Measurements from ENCODE around the gene RWDD3. TPM values are rescaled to one million over a fixed set of nuclear protein-coding genes. Genes with fewer than 3 reads are reported as not detected.

The RWDD3 gene
- total RNA-seq, 4 donors from 2014 or later, result 13.1 to 20.6 (median 16.5) TPM

DNA sequence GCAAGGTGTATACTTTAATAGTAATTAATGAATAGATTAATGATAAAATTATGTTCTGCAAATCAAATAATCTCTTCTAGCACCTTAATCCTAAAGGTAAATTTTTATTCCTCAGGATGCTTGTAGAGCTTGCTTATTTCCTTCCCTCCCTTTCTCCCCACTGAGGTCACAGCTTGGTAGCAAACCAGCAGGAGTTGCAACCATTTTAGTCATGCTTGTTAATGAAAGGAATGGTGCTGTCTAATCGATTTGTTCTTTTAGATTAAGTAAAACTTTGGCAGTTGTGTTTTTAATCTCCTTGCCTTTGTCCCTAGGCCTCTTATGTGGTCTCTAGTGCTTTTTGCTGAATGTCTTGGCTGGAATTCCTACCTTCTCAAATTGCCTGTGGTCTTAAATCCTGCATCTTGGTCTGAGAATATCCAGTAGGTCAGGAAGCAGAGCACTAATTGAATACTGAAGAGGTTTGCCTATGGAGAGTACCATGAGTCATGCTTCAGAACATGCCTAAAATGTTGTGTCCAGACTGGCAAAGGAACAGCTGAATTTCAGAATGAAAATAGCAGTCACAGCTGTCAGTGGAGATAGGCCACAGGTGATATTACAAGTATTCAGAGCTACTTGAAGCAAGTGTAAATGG is 36.3 kb upstream of the RWDD3 start:
- intact Hi-C loops (cut with DNase I), result no loop called here
- no peak overlapping the region for H3K4me3 ChIP-seq (replicated peaks in 1 of 3)
- no peaks in the 10 kb centered on the region for H3K27me3 ChIP-seq
- H3K27ac ChIP-seq, result peak overlapping the region in 1 of 3 donors; percentile 40
- no peak for DNase-seq
- no peaks in the 10 kb centered on the region for H3K9me3 ChIP-seq
- H3K4me1 ChIP-seq, result peaks cover 12 to 17% of the 10 kb centered on the region in 2 donors
- WGBS, 2 donors, result 9% methylated on average over 1 of the region's 1 CpG
- no peaks in the 10 kb centered on the region for H3K36me3 ChIP-seq
- TF ChIP-seq, protein P1, sequence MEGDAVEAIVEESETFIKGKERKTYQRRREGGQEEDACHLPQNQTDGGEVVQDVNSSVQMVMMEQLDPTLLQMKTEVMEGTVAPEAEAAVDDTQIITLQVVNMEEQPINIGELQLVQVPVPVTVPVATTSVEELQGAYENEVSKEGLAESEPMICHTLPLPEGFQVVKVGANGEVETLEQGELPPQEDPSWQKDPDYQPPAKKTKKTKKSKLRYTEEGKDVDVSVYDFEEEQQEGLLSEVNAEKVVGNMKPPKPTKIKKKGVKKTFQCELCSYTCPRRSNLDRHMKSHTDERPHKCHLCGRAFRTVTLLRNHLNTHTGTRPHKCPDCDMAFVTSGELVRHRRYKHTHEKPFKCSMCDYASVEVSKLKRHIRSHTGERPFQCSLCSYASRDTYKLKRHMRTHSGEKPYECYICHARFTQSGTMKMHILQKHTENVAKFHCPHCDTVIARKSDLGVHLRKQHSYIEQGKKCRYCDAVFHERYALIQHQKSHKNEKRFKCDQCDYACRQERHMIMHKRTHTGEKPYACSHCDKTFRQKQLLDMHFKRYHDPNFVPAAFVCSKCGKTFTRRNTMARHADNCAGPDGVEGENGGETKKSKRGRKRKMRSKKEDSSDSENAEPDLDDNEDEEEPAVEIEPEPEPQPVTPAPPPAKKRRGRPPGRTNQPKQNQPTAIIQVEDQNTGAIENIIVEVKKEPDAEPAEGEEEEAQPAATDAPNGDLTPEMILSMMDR (IDR thresholded peaks at IDR 0.05), result no peak
- no peak for TF ChIP-seq POLR2A (IDR thresholded peaks at IDR 0.05)

DNA sequence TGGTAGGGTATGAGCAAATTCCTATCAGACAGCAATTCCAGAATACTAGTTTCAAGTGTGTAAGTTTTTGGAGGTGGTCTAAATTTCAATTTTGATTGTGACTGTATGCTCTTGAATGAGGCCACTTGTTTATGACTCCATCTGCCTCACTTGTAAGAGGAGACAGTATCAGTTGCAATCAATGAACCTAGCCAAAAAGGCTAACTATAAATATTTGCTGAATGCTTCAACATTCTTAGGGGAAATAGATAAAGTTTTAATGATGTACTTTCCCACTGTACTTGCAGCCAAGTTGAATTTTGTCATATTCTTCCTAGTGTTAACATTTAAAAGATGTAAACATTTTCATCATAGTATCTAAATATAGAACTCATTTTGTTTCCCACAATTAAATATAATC is 32.1 kb upstream of the RWDD3 start:
- TF ChIP-seq POLR2A (IDR thresholded peaks at IDR 0.05), result no peak
- TF ChIP-seq, protein P1 (IDR thresholded peaks at IDR 0.05), result no peak
- Histone ChIP-seq H3K27ac (no peak overlapping the region), H3K27me3 (no peaks in the 10 kb centered on the region), H3K9me3 (no peaks in the 10 kb centered on the region), H3K4me1 (peaks cover 12 to 14% of the 10 kb centered on the region in 2 donors), H3K4me3 (replicated peaks in 1 of 3) (no peak overlapping the region), H3K36me3 (no peaks in the 10 kb centered on the region)
- intact Hi-C loops (cut with DNase I), result no loop called here
- no peak for DNase-seq

DNA sequence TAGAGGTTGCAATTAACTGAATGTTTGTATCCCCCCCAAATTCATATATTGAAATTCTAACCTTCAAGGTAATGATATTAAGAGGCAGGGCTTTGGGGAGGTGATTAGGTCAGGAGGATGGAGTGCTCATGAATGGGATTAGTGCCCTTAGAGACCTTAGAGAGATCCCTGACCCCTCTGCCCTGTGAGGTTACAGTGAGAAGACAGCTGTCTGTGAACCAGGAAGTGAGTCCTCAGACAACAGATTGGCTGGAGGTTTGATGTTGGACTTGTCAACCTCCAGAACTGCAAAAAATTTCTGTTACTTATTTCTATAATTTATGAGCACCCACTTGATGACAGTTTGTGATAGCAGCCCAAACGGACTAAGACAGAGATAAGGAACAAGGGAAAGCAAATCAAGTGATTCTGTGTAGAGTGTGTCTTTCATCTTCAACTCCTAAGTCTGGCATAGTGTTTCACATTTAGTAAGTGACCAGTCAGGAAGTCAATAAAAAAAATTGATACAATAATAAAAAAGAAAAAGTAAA is 30.0 kb upstream of the RWDD3 start:
- WGBS, 2 donors, result 46 to 77% methylated on average over 1 of the region's 1 CpG
- H3K4me1 ChIP-seq, result no peaks in the 10 kb centered on the region
- DNase-seq, result no peak
- no peak overlapping the region for H3K4me3 ChIP-seq (replicated peaks in 1 of 3)
- no peak overlapping the region for H3K27ac ChIP-seq
- H3K36me3 ChIP-seq, result no peaks in the 10 kb centered on the region
- TF ChIP-seq POLR2A (IDR thresholded peaks at IDR 0.05), result no peak
- TF ChIP-seq, protein P1 (IDR thresholded peaks at IDR 0.05), result no peak
- H3K9me3 ChIP-seq, result no peaks in the 10 kb centered on the region
- intact Hi-C loops (cut with DNase I), result no loop called here
- H3K27me3 ChIP-seq, result no peaks in the 10 kb centered on the region

DNA sequence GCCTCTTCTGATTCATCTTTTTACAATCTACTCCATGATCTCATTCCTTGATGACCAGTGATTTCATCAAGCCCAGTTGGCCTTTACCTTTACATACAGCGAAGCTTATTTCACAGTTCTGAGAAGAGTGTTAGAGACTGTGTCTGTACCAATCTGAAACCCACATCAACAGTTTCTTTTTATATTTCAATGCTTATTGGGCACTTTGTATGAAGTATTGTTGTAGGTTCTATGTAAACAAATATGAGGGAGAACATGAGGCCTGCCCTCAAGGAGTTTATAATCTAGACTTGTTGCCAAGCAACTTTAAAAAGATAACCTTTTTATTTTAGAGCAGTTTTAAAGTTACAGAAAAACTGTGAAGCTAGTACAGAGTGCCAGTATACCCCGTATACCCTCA is 27.5 kb upstream of the RWDD3 start:
- no peaks in the 10 kb centered on the region for H3K9me3 ChIP-seq
- no peaks in the 10 kb centered on the region for H3K27me3 ChIP-seq
- no peak overlapping the region for H3K4me3 ChIP-seq (replicated peaks in 1 of 3)
- 94 to 97% methylated on average over 2 of the region's 2 CpGs for WGBS, 2 donors
- DNase-seq, result no peak
- TF ChIP-seq POLR2A (IDR thresholded peaks at IDR 0.05), result no peak
- TF ChIP-seq, protein P1 (IDR thresholded peaks at IDR 0.05), result no peak
- no peak overlapping the region for H3K27ac ChIP-seq
- H3K36me3 ChIP-seq, result no peaks in the 10 kb centered on the region
- no peaks in the 10 kb centered on the region for H3K4me1 ChIP-seq
- intact Hi-C loops (cut with DNase I), result no loop called here

DNA sequence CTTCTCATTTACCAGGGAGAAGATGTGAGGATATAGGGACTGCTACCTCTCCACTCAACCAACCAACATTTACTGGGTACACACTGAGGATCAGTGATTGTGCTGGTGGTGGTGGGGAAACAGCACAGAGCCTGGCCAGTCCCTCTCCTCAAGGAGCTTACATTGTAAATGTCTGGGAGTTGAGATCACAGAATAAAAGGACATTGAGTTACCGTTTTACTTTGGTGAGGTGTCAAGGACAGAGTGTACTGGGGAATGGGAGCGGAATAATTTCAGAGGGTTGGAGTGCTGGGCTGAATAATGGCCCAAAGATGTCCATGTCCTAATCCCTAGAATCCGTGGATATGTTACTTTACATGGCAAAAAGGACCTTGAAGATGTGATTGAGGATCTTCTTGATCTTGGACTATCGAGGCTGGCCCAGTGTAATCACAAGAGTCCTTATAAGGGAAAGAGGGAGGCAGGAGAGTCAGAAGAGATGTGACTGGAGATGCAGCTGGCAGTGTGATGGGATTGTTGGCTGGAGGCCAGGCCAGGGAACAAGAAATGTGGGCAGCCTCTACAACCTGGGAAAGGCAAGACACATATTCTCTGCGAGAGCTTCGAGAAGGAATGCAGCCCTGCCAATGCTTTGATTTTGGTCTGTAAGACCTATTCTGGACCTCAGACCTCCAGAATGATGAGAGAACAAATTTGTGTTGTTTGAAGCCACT is 26.6 kb upstream of the RWDD3 start:
- intact Hi-C loops (cut with DNase I), result no loop called here
- H3K27me3 ChIP-seq, result no peaks in the 10 kb centered on the region

More for the DNA sequence above, 26.6 kb upstream of the RWDD3 start:
- H3K36me3 ChIP-seq, result no peaks in the 10 kb centered on the region
- DNase-seq, result no peak
- H3K4me3 ChIP-seq (replicated peaks in 1 of 3), result no peak overlapping the region
- no peaks in the 10 kb centered on the region for H3K9me3 ChIP-seq
- H3K27ac ChIP-seq, result no peak overlapping the region
- 73 to 79% methylated on average over 6 of the region's 6 CpGs for WGBS, 2 donors
- H3K4me1 ChIP-seq, result no peaks in the 10 kb centered on the region
- TF ChIP-seq, protein P1 (IDR thresholded peaks at IDR 0.05), result no peak
- no peak for TF ChIP-seq POLR2A (IDR thresholded peaks at IDR 0.05)
